Ectodermal cell (in vitro differentiated cells): Measurements from ENCODE around the gene CCSER1.

Experiments
- H3K27ac ChIP-seq: 2 replicates; pipeline ENCODE4 v1.7.0; 2013; ENCODE audit warnings: mild to moderate bottlenecking, low read depth, low read length; ENCODE audit not compliant: insufficient read depth, poor library complexity, severe bottlenecking
- H3K27me3 ChIP-seq: 2 replicates; pipeline ENCODE4 v1.7.0; 2013; ENCODE audit warnings: mild to moderate bottlenecking, low read length; ENCODE audit not compliant: insufficient read depth, control insufficient read depth, poor library complexity, severe bottlenecking
- H3K36me3 ChIP-seq: one replicate; pipeline ENCODE4 v1.7.0; 2013; ENCODE audit warnings: low read length; ENCODE audit not compliant: control insufficient read depth, insufficient read depth
- H3K4me1 ChIP-seq: one replicate; pipeline ENCODE4 v1.7.0; 2013; ENCODE audit warnings: low read length; ENCODE audit not compliant: control insufficient read depth, insufficient read depth
- H3K4me3 ChIP-seq: 2 replicates; pipeline ENCODE4 v1.7.0; 2013; ENCODE audit warnings: low read depth, low read length, control low read depth; ENCODE audit not compliant: insufficient read depth
- H3K9me3 ChIP-seq: 2 replicates; pipeline ENCODE4 v1.7.0; 2013; ENCODE audit warnings: mild to moderate bottlenecking, low read length, moderate library complexity; ENCODE audit not compliant: control insufficient read depth
- WGBS, 2 experiments: methylation state at CpG; one replicate each; pipeline ENCODE4 v1.1.7; 2013; ENCODE audit warnings: missing lambda C conversion rate in 2 of 2; 5-methylcytosine and 5-hydroxymethylcytosine counted together

The CCSER1 gene

DNA sequence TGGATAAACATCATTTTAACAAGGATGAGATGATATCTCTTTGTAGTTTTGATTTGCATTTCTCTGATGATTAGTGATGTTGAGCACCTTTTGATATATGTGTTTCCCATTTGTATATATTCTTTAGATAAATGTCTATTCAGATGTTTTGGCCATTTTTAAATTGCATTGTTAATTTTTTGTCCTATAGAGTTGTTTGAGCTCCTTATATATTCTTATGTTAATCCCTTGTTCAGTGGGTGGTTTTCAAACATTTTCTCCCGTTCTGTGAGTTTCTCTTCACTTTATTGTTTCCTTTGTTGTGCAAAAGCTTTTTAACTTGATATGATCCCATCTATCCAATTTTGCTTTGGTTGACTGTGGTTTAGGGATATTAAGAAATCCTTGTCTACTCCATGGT, 606.0 kb downstream of the CCSER1 start:
- Histone ChIP-seq H3K4me1 (no peaks in the 10 kb centered on the region), H3K9me3 (peaks cover 2% of the 10 kb centered on the region), H3K27ac (no peak overlapping the region), H3K27me3 (no peaks in the 10 kb centered on the region), H3K4me3 (no peak overlapping the region), H3K36me3 (no peaks in the 10 kb centered on the region)
- 33 to 50% methylated on average over 1 of the region's 1 CpG for WGBS, 2 experiments

DNA sequence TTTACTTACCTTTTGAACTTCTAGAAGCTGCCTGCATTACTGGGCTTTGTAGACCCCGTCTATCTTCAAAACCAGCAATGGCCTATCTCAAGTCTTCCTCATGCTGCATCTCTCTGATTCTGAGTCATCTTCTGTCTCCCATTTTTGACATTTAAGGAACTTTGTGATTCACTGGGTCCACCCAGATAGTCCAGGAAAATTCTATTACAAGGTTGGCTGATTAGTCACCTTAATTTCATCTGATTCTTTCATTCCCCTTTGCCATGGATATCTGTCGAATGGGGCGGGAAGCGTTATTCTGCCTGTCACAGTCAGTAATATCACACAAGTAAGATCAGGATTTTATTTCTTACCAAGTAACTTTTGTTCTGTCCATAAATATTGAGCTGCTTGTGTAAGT, 618.0 kb downstream of the CCSER1 start:
- Histone ChIP-seq H3K36me3 (no peaks in the 10 kb centered on the region), H3K4me1 (no peaks in the 10 kb centered on the region), H3K27ac (no peak overlapping the region), H3K9me3 (no peaks in the 10 kb centered on the region), H3K4me3 (no peak overlapping the region), H3K27me3 (no peaks in the 10 kb centered on the region)
- 89 to 97% methylated on average over 4 of the region's 4 CpGs for WGBS, 2 experiments

DNA sequence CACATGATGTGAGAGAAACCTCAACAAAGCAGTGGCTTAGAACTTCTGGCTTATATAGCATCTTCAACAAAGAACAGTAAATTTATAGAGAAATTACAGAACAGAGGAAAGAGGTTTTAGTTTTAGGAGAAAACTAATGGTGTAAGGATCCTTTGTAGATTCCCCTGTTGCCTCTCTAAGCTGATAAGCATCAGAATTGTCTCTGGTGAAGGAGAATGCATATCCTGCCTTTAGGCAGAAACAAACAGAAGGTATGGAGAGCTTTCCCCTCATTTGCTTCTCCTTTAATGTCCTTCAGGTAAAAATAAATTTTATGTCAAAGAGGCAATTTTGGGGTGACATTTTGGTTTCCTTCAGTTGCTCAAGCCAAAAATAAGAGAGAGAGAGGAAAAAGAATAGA, 625.9 kb downstream of the CCSER1 start:
- Histone ChIP-seq H3K36me3 (no peaks in the 10 kb centered on the region), H3K4me1 (no peaks in the 10 kb centered on the region), H3K9me3 (no peaks in the 10 kb centered on the region), H3K4me3 (no peak overlapping the region), H3K27ac (no peak overlapping the region), H3K27me3 (no peaks in the 10 kb centered on the region)

DNA sequence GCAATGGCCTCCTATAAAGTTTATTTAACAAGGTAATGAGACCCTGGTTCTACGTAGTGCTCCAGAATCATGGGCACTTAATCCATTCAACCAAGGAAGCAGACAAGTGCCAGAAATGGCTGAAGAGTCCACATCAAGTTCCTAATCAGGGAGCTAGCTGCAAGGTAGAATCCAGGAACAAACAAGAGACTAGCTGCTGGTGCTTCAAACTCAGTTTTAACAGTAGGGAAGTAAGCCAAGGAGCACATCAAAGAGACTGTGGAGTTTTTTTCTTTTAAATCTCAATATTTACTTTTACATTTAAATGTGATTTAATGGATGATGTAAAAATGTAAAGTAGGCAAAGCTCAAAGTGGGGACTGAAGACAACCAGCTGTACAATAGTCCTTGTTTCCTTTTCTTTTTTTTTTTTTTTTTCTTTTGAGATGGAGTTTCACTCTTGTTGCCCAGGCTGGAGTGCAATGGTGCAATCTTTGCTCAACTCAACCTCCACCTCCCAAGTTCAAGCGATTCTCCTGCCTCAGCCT, 630.4 kb downstream of the CCSER1 start:
- Histone ChIP-seq H3K9me3 (no peaks in the 10 kb centered on the region), H3K4me1 (no peaks in the 10 kb centered on the region), H3K4me3 (no peak overlapping the region), H3K27me3 (no peaks in the 10 kb centered on the region), H3K27ac (no peak overlapping the region), H3K36me3 (no peaks in the 10 kb centered on the region)
- 90 to 91% methylated on average over 2 of the region's 2 CpGs for WGBS, 2 experiments

DNA sequence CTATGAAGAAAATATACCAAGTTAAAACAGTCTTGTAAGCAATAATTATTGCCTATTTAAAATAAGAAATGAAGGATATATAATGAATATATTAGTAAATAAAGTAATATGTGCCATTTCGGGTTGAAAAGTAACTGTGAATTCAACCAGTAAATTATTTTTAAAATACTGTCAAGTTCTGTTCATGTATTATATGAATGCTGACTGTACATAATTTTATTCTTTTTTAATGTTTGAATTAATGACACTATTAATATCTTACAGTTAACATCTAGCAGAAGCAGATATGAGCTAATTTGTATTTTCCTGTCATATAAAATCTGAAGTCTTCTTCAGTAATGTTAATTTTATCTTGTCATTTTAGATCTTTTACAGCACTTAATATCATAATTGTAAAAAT, 632.9 kb downstream of the CCSER1 start:
- H3K4me3 ChIP-seq, result no peak overlapping the region
- no peak overlapping the region for H3K27ac ChIP-seq
- no peaks in the 10 kb centered on the region for H3K9me3 ChIP-seq
- 80% methylated on average over 1 of the region's 1 CpG; no CpG with 5 or more reads in 1 of the 2 experiments for WGBS, 2 experiments
- no peaks in the 10 kb centered on the region for H3K36me3 ChIP-seq
- no peaks in the 10 kb centered on the region for H3K27me3 ChIP-seq
- no peaks in the 10 kb centered on the region for H3K4me1 ChIP-seq

DNA sequence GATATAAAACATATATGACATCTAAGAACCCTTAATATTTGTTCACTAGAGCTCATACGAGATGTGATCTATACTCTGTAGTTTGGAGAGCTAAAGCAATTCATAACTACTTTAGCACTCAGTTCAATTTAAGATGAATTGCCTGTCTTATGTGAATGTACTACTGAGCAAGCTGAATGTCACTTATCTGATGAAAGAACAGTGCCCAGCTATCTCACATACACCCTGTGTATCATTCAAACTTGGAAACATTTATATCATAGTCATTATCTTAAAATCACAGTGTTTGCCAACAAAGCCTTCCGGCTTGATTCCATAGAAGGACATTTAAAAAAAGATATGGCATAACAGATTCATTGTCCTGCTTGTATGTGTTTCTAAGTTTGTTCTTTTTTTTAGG, 639.6 kb downstream of the CCSER1 start:
- no peaks in the 10 kb centered on the region for H3K4me1 ChIP-seq
- WGBS, 2 experiments, result 100% methylated on average over 1 to 2 of the region's 2 CpGs
- H3K27ac ChIP-seq, result no peak overlapping the region
- no peaks in the 10 kb centered on the region for H3K27me3 ChIP-seq
- no peaks in the 10 kb centered on the region for H3K9me3 ChIP-seq
- no peaks in the 10 kb centered on the region for H3K36me3 ChIP-seq
- no peak overlapping the region for H3K4me3 ChIP-seq

DNA sequence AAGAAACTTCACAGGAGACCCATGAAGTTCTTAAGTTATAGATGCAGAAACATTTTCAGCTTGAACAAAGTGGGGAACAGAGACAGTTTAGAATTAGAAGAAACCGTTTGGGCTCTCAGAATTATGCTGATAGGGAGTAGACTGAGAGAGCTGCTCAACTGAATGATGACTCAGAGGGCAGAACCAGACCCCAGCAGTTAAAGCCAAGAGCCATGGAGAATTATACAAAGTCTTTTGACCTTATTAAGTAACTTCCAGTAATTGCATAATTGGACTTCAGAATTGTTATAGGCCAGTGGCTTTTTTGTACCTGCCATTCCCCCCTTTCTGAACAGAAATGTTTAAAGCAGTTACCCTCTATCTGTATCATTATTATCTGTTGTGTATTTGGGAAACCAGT, 642.1 kb downstream of the CCSER1 start:
- Histone ChIP-seq H3K4me1 (no peaks in the 10 kb centered on the region), H3K36me3 (no peaks in the 10 kb centered on the region), H3K4me3 (no peak overlapping the region), H3K9me3 (no peaks in the 10 kb centered on the region), H3K27ac (no peak overlapping the region), H3K27me3 (no peaks in the 10 kb centered on the region)
- WGBS, 2 experiments, result 84 to 89% methylated on average over 1 of the region's 1 CpG

DNA sequence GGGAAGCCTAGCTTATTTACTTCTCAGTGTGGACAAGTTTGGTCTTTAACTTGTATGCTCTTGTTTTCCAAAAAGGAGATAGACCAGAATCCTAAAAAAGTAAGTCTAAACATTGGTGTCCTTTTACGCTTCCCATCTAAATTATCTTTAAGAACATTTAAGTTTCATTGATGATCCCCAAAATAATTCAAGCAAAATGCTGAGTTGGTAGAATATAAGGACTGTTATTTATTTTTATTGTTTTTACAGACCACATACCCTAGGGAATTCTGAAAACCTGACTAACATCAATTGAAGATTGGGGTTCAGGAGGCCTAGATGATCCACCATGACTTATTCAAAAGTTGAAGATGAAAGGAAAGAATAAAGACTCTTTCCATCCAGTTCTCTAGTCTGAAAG, 653.0 kb downstream of the CCSER1 start:
- no peaks in the 10 kb centered on the region for H3K27me3 ChIP-seq
- H3K4me3 ChIP-seq, result no peak overlapping the region
- H3K36me3 ChIP-seq, result no peaks in the 10 kb centered on the region
- no CpG with 5 or more reads among the region's 1 CpG for WGBS, 2 experiments
- no peak overlapping the region for H3K27ac ChIP-seq
- no peaks in the 10 kb centered on the region for H3K9me3 ChIP-seq
- no peaks in the 10 kb centered on the region for H3K4me1 ChIP-seq

DNA sequence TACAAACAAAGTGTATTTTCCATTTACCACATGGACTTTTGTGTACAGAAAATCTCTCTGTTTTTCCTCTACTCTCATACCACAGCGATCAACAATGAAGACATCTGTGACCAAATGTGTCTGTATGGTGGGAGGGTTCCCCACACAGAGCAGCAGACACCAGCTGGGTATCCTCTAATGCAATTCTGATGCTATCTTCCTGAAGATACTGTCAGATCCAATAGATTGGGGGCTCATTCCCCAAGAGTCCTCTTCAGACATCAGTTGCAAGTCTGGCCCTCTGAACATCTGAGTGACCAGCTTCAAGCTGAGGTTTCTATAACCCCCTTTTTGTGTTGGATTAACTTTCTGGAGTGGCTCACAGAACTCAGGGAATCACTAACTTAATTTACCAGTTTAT, 659.4 kb downstream of the CCSER1 start:
- WGBS, 2 experiments, result 100% methylated on average over 1 of the region's 1 CpG; no CpG with 5 or more reads in 1 of the 2 experiments
- Histone ChIP-seq H3K4me3 (no peak overlapping the region), H3K36me3 (no peaks in the 10 kb centered on the region), H3K9me3 (no peaks in the 10 kb centered on the region), H3K4me1 (no peaks in the 10 kb centered on the region), H3K27ac (no peak overlapping the region), H3K27me3 (no peaks in the 10 kb centered on the region)

DNA sequence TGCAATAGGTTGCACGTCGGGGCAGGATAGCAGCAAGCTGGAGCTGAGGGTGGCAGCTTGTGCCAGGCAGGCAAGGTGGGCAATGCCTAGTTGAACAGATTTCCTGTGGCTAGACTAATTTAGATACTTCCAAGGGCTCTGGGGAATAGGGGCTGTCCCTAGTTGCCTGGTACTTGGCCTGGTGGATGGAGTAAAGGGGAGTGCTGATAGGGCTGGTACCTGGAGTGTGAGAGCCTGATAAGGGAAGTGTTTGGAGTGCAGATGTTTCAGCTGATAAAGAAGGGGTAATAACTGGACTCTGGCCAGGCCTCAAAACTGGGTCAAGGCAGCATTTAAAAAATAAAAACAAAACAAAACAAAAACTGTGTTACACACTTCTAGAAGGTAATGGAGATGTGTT, 665.5 kb downstream of the CCSER1 start:
- H3K9me3 ChIP-seq, result no peaks in the 10 kb centered on the region
- H3K4me1 ChIP-seq, result no peaks in the 10 kb centered on the region
- no peak overlapping the region for H3K27ac ChIP-seq
- no peaks in the 10 kb centered on the region for H3K27me3 ChIP-seq
- H3K36me3 ChIP-seq, result no peaks in the 10 kb centered on the region
- H3K4me3 ChIP-seq, result no peak overlapping the region
- 88 to 92% methylated on average over 2 of the region's 2 CpGs for WGBS, 2 experiments

DNA sequence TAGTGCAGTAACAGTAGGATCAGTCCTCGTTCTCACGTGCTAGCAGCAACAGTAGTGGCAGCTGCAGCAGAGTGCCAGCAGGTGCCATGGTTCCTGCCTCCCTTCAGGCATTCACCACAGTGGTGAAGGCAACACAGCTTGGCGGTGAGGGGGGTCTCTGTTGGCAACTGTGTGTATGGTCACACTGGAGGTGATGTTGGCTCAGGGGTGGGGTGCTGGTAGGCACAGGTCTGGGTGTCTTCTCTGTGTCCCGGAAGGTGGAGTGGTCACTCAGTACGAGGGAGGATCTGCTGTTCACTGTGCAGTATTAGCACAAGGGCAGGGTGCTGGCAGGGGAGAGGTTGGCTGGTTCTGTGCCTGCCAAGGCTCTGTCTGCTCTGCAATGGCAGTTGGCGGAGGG, 671.8 kb downstream of the CCSER1 start:
- Histone ChIP-seq H3K4me3 (no peak overlapping the region), H3K27ac (no peak overlapping the region), H3K27me3 (no peaks in the 10 kb centered on the region), H3K4me1 (no peaks in the 10 kb centered on the region), H3K9me3 (no peaks in the 10 kb centered on the region), H3K36me3 (no peaks in the 10 kb centered on the region)
- 93 to 95% methylated on average over 6 of the region's 6 CpGs for WGBS, 2 experiments
